Mesendoderm (in vitro differentiated cells): ENCODE measurements around the gene FAF1.
"Not testable (repeated sequence)": the region's sequence is repeated elsewhere in the genome, so short reads cannot be mapped to it uniquely, and the experiment has no call there.

Experiments
- DNase-seq: peaks from one replicate; pipeline ENCODE4 v3.0.0; 2013
- H2AK5ac ChIP-seq: 2 replicates; pipeline ENCODE4 v1.6.1; 2013; ENCODE audit warnings: low read length, inconsistent platforms
- H2BK120ac ChIP-seq: 2 replicates; pipeline ENCODE4 v1.6.1; 2013; ENCODE audit warnings: low read depth, mild to moderate bottlenecking, low read length, moderate library complexity, mixed read lengths
- H2BK15ac ChIP-seq: replicated peaks from 2 replicates; pipeline ENCODE4 v1.6.1; 2013; ENCODE audit warnings: low read depth, mild to moderate bottlenecking, moderate library complexity
- H2BK5ac ChIP-seq: 2 replicates; pipeline ENCODE4 v1.6.1; 2013; ENCODE audit warnings: low read length, inconsistent platforms
- H3K18ac ChIP-seq: 2 replicates; pipeline ENCODE4 v1.6.1; 2013; ENCODE audit warnings: mild to moderate bottlenecking, low read length, mixed read lengths
- H3K23ac ChIP-seq: one replicate; pipeline ENCODE4 v1.6.1; 2013; ENCODE audit warnings: low read length
- H3K27ac ChIP-seq: 2 replicates; pipeline ENCODE4 v1.5.1; 2013; ENCODE audit warnings: low read depth, mild to moderate bottlenecking, inconsistent platforms, low read length, moderate library complexity
- H3K27me3 ChIP-seq: 2 replicates; pipeline ENCODE4 v1.6.1; 2013; ENCODE audit warnings: low read length, control low read depth, mild to moderate bottlenecking, inconsistent platforms; ENCODE audit not compliant: insufficient read depth, poor library complexity
- H3K36me3 ChIP-seq: 2 replicates; pipeline ENCODE4 v1.6.1; 2013; ENCODE audit warnings: low read length, inconsistent platforms; ENCODE audit not compliant: control insufficient read depth, insufficient read depth
- H3K4ac ChIP-seq: one replicate; pipeline ENCODE4 v1.6.1; 2013; ENCODE audit warnings: low read depth, mild to moderate bottlenecking, low read length, moderate library complexity
- H3K4me1 ChIP-seq: 2 replicates; pipeline ENCODE4 v1.6.1; 2013; ENCODE audit warnings: low read depth, low read length, inconsistent platforms; ENCODE audit not compliant: control insufficient read depth
- H3K4me2 ChIP-seq: 2 replicates; pipeline ENCODE4 v1.6.1; 2013; ENCODE audit warnings: low read length
- H3K4me3 ChIP-seq: 2 replicates; pipeline ENCODE4 v1.5.1; 2013; ENCODE audit warnings: mild to moderate bottlenecking, low read length
- H3K56ac ChIP-seq: one replicate; pipeline ENCODE4 v1.6.1; 2013; ENCODE audit warnings: low read length
- H3K79me1 ChIP-seq: 2 replicates; pipeline ENCODE4 v1.6.1; 2013; ENCODE audit warnings: low read length, inconsistent platforms
- H3K79me2 ChIP-seq: 2 replicates; pipeline ENCODE4 v1.6.1; 2013; ENCODE audit warnings: mild to moderate bottlenecking, low read length; ENCODE audit not compliant: control insufficient read depth, insufficient read depth
- H3K9ac ChIP-seq: 2 replicates; pipeline ENCODE4 v1.6.1; 2013; ENCODE audit warnings: low read length, inconsistent platforms
- H4K5ac ChIP-seq: one replicate; pipeline ENCODE4 v1.6.1; 2013; ENCODE audit warnings: low read length
- H4K8ac ChIP-seq: one replicate; pipeline ENCODE4 v1.6.1; 2013; ENCODE audit warnings: low read depth, mild to moderate bottlenecking, control low read depth, low read length, moderate library complexity
- WGBS: extraction: QIAGEN DNeasy Blood & Tissue Kit; methylation state at CpG from one replicate; pipeline ENCODE4 v1.1.7; 2013; ENCODE audit warnings: low lambda C conversion rate, missing lambda C conversion rate; ENCODE audit not compliant: insufficient coverage; ENCODE audit errors: extremely low coverage; 5-methylcytosine and 5-hydroxymethylcytosine counted together

Gene FAF1

DNA sequence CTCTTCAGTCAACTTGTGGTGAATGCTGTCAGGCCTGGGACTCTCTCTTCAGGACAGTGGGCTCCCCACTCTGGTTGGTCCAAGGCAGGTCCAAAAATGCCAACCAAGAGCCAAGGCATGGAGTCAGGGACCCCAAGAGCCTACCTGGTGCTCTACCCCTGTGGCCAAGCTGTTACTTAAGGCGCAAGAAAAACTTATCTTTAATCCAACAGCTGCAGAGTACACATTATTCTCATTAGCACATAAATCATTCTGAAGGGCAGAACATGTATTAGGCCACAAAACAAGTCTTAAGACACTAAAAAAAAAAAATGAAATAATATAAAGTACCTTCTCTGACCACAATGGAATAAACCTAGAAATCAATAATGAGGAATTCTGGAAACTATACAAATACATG is 65.7 kb downstream of the FAF1 start:
- Histone ChIP-seq H3K4me2 (no peak overlapping the region), H3K36me3 (no peaks in the 10 kb centered on the region), H2AK5ac (no peak overlapping the region), H2BK5ac (no peak overlapping the region), H2BK120ac (no peak overlapping the region), H3K4me1 (no peaks in the 10 kb centered on the region), H3K18ac (no peak overlapping the region), H3K56ac (no peak overlapping the region), H3K27ac (no peak overlapping the region), H3K27me3 (no peaks in the 10 kb centered on the region), H3K4ac (no peak overlapping the region), H2BK15ac (no peak overlapping the region), H3K4me3 (no peak overlapping the region), H3K9ac (no peak overlapping the region), H4K5ac (no peak overlapping the region), H3K23ac (no peak overlapping the region), H3K79me2 (peaks cover 3% of the 10 kb centered on the region), H4K8ac (no peak overlapping the region), H3K79me1 (peaks cover 7% of the 10 kb centered on the region)
- WGBS = no CpG with 5 or more reads among the region's 1 CpG
- DNase-seq = no peak

DNA sequence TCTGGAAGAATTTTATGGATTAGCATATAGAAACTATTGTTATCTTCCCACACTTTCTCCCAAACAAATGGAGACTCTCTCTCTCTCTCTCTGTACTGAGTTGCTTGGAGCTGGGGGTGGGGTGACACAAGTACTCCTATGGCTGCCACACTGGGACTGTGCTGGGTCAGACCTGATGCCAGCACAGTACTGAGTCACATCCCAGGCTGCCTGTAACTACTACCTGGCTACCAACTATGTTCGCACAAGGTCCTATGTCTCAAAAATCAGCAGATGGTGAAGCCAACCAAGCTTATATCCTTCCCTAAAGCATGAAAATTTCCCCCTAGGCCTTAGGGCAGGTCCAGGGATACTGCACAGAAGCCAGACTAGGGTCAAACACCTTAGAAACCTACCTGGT is 66.6 kb downstream of the FAF1 start:
- Histone ChIP-seq H3K4me3 (no peak overlapping the region), H3K4ac (no peak overlapping the region), H4K8ac (no peak overlapping the region), H3K4me2 (no peak overlapping the region), H3K18ac (no peak overlapping the region), H3K23ac (no peak overlapping the region), H3K36me3 (no peaks in the 10 kb centered on the region), H3K27me3 (no peaks in the 10 kb centered on the region), H4K5ac (no peak overlapping the region), H2BK5ac (no peak overlapping the region), H3K4me1 (no peaks in the 10 kb centered on the region), H3K9ac (no peak overlapping the region), H3K27ac (no peak overlapping the region), H2AK5ac (no peak overlapping the region), H3K56ac (no peak overlapping the region), H2BK120ac (no peak overlapping the region), H3K79me1 (peaks cover 7% of the 10 kb centered on the region), H2BK15ac (no peak overlapping the region), H3K79me2 (peaks cover 3% of the 10 kb centered on the region)
- DNase-seq = no peak
- no CpG with 5 or more reads among the region's 1 CpG for WGBS

DNA sequence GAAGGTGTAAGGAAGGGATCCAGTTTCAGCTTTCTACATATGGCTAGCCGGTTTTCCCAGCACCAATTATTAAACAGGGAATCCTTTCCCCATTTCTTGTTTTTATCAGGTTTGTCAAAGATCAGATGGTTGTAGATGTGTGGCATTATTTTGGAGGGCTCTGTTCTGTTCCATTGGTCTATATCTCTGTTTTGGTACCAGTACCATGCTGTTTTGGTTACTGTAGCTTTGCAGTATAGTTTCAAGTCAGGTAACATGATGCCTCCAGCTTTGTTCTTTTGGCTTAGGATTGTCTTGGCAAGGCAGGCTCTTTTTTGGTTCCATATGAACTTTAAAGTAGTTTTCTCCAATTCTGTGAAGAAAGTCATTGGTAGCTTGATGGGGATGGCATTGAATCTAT is 72.5 kb downstream of the FAF1 start:
- not testable (repeated sequence) for H3K4me2 ChIP-seq, H3K18ac ChIP-seq, H2BK120ac ChIP-seq, H3K56ac ChIP-seq, DNase-seq, H2BK15ac ChIP-seq, H3K4ac ChIP-seq, H3K4me1 ChIP-seq, H3K79me1 ChIP-seq, H3K36me3 ChIP-seq, H3K9ac ChIP-seq, H3K27ac ChIP-seq, H4K8ac ChIP-seq, H3K79me2 ChIP-seq, H4K5ac ChIP-seq, H3K23ac ChIP-seq, H3K4me3 ChIP-seq, H3K27me3 ChIP-seq, H2BK5ac ChIP-seq, H2AK5ac ChIP-seq
- no CpG with 5 or more reads among the region's 1 CpG for WGBS

DNA sequence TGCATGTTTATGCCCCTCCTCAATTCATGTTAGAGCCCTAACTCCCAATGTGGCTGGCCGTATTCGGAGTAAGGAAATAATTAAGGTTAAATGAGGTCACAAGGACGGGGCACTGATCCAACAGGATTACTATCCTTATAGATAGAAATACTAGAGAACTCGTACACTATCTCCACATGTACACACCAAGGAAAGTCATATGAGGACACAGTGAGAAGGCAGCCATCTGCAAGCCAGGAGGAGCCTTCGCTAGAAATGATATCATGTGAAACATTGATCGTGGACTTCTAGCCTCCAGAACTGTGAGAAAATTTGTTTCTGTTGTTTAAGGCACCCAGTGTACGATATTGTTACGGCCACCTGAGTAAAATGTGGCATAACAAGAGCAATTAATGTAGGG is 79.7 kb downstream of the FAF1 start:
- H3K9ac ChIP-seq = no peak overlapping the region
- no CpG with 5 or more reads among the region's 8 CpGs for WGBS
- H3K4me2 ChIP-seq = no peak overlapping the region

DNA sequence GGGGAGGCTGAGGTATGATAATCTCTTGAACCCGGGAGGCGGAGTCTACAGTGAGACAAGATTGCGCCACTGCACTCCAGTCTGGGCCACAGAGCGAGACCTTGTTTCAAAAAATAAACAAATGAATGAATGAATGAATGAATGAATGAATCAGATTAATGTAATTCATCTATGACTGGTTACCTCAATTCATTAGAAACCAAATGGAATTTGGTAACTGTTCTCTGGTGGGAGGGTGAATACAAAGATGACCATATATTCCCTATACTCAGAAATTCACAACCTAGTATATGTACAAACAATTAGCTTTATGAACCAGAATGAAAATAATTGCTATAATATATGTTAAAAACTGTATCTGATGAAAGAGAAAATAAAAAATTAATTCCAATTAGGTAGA is 80.9 kb downstream of the FAF1 start:
- Histone ChIP-seq H3K27me3 (no peaks in the 10 kb centered on the region), H4K5ac (no peak overlapping the region), H3K4me2 (no peak overlapping the region), H3K56ac (no peak overlapping the region), H2BK120ac (no peak overlapping the region), H3K79me1 (peaks cover 2% of the 10 kb centered on the region), H3K9ac (no peak overlapping the region), H3K4me1 (no peaks in the 10 kb centered on the region), H3K27ac (no peak overlapping the region), H3K4me3 (no peak overlapping the region), H3K18ac (no peak overlapping the region), H4K8ac (no peak overlapping the region), H2BK5ac (no peak overlapping the region), H2BK15ac (no peak overlapping the region), H2AK5ac (no peak overlapping the region), H3K79me2 (no peaks in the 10 kb centered on the region), H3K23ac (no peak overlapping the region), H3K4ac (no peak overlapping the region), H3K36me3 (no peaks in the 10 kb centered on the region)
- DNase-seq = no peak
- WGBS = no CpG with 5 or more reads among the region's 4 CpGs

More for the DNA sequence above, 79.7 kb downstream of the FAF1 start:
- H2BK5ac ChIP-seq = no peak overlapping the region
- H3K4me3 ChIP-seq = no peak overlapping the region
- no peaks in the 10 kb centered on the region for H3K27me3 ChIP-seq
- no peak overlapping the region for H2AK5ac ChIP-seq
- DNase-seq = no peak
- no peak overlapping the region for H2BK120ac ChIP-seq
- no peak overlapping the region for H3K27ac ChIP-seq
- H4K5ac ChIP-seq = no peak overlapping the region
- H3K79me2 ChIP-seq = no peaks in the 10 kb centered on the region
- no peak overlapping the region for H2BK15ac ChIP-seq
- no peak overlapping the region for H3K4ac ChIP-seq
- no peak overlapping the region for H3K56ac ChIP-seq
- no peak overlapping the region for H3K18ac ChIP-seq
- no peak overlapping the region for H4K8ac ChIP-seq
- no peaks in the 10 kb centered on the region for H3K4me1 ChIP-seq
- H3K36me3 ChIP-seq = no peaks in the 10 kb centered on the region
- H3K79me1 ChIP-seq = peaks cover 2% of the 10 kb centered on the region
- no peak overlapping the region for H3K23ac ChIP-seq

DNA sequence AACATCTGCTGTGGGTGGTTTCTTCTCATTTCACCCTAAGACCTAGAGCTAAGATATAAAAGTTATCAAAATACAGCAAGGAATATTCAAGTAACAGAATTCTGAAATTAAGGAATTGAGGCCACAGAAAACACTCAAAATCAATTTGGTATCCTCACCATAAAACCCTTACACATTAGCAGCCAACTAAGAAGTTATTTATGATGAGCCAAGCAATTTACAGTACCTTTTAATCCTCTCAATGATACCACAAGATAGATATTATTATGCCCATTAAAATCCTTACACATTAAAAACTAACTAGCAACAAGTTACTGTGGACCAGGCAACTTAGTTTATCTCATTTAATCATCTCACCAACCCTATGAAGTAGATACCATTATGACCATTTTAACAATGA is 81.6 kb downstream of the FAF1 start:
- H2AK5ac ChIP-seq = no peak overlapping the region
- H2BK15ac ChIP-seq = no peak overlapping the region
- no peak overlapping the region for H3K18ac ChIP-seq
- no peak overlapping the region for H3K4me2 ChIP-seq
- no peak overlapping the region for H2BK5ac ChIP-seq
- H3K27me3 ChIP-seq = no peaks in the 10 kb centered on the region
- no peaks in the 10 kb centered on the region for H3K4me1 ChIP-seq
- no peak overlapping the region for H3K9ac ChIP-seq
- H4K8ac ChIP-seq = no peak overlapping the region
- no peaks in the 10 kb centered on the region for H3K36me3 ChIP-seq
- H3K23ac ChIP-seq = no peak overlapping the region
- H3K79me2 ChIP-seq = no peaks in the 10 kb centered on the region
- H3K27ac ChIP-seq = no peak overlapping the region
- H2BK120ac ChIP-seq = no peak overlapping the region
- H3K4me3 ChIP-seq = no peak overlapping the region
- H3K79me1 ChIP-seq = peaks cover 2% of the 10 kb centered on the region
- H3K4ac ChIP-seq = no peak overlapping the region
- no peak overlapping the region for H4K5ac ChIP-seq
- H3K56ac ChIP-seq = no peak overlapping the region
- DNase-seq = no peak
